A673 (cell line): ENCODE results near the gene LIPI. TPM values are rescaled to one million over a fixed set of nuclear protein-coding genes. Genes with fewer than 3 reads are reported as not detected.
"Not testable (repeated sequence)": the region's sequence is repeated elsewhere in the genome, so short reads cannot be mapped to it uniquely, and the experiment has no call there.

Source experiments
- BruUV-seq: library from RNA; stranded (reverse); fragments of 400-500 nt; replicated peaks from 2 replicates; lab custom pipeline; 2021; lab: Mats Ljungman, UMichigan
- CTCF ChIA-PET: fragments of 300-600 bp; sonication (Branson Sonifier 250); formaldehyde crosslinking; loops from one replicate; lab custom pipeline; 2022; ENCODE audit warnings: antibody characterized with exemption; lab: Charles Lee
- POLR2A ChIA-PET: fragments of 300-600 bp; sonication (Branson Sonifier 250); formaldehyde crosslinking; loops from one replicate; lab custom pipeline; 2022; ENCODE audit warnings: antibody characterized with exemption; ENCODE audit not compliant: low non-redundant PET; lab: Charles Lee
- DNase-seq: peaks from one replicate; pipeline ENCODE4 v3.0.0-alpha.2; 2015; ENCODE audit warnings: low spot score
- H3K27ac ChIP-seq: fragments of 200-600 bp; sonication (generic); 2 replicates; pipeline ENCODE4 v1.5.1; 2016; ENCODE audit warnings: mixed run types, low read depth, mild to moderate bottlenecking, mixed read lengths, antibody characterized with exemption, low read length; ENCODE audit not compliant: poor library complexity, severe bottlenecking
- H3K27me3 ChIP-seq: fragments of 200-600 bp; sonication (generic); replicated peaks from 2 replicates; pipeline ENCODE4 v1.6.1; 2017; ENCODE audit warnings: mixed run types, low read depth, mild to moderate bottlenecking, mixed read lengths, antibody characterized with exemption, low read length; ENCODE audit not compliant: insufficient read depth, poor library complexity
- H3K36me3 ChIP-seq: fragments of 200-600 bp; sonication (generic); 2 replicates; pipeline ENCODE4 v1.6.1; 2016; ENCODE audit warnings: mixed run types, mild to moderate bottlenecking, mixed read lengths, antibody characterized with exemption, low read length; ENCODE audit not compliant: insufficient read depth, poor library complexity, severe bottlenecking
- H3K4me1 ChIP-seq: fragments of 200-600 bp; sonication (generic); 2 replicates; pipeline ENCODE4 v1.6.1; 2017; ENCODE audit warnings: mixed run types, mild to moderate bottlenecking, mixed read lengths, antibody characterized with exemption, low read length; ENCODE audit not compliant: insufficient read depth, poor library complexity, severe bottlenecking
- H3K4me3 ChIP-seq: fragments of 200-600 bp; sonication (generic); 2 replicates; pipeline ENCODE4 v1.5.1; 2016; ENCODE audit warnings: low read depth, mixed run types, mild to moderate bottlenecking, mixed read lengths, low read length; ENCODE audit not compliant: poor library complexity, severe bottlenecking
- H3K9me3 ChIP-seq: fragments of 200-600 bp; sonication (generic); 2 replicates; pipeline ENCODE4 v1.6.1; 2016; ENCODE audit warnings: mixed run types, low read depth, mild to moderate bottlenecking, mixed read lengths, antibody characterized with exemption, low read length; ENCODE audit not compliant: poor library complexity, severe bottlenecking
- EZH2 ChIP-seq: fragments of 200-600 bp; sonication (generic); IDR thresholded peaks from 2 replicates; pipeline ENCODE4 v1.6.1; 2017; ENCODE audit warnings: borderline replicate concordance, low read depth, mild to moderate bottlenecking, mixed read lengths, antibody characterized with exemption, low read length; ENCODE audit not compliant: poor library complexity, severe bottlenecking
- intact Hi-C: fragments of 100-400 bp; cut with micrococcal nuclease; formaldehyde crosslinking; loops from one replicate; pipeline ENCODE4 v1.10.0; 2022; ENCODE audit not compliant: unreplicated experiment
- total RNA-seq: library from RNA; stranded (reverse); gene quantifications from 2 replicates; pipeline ENCODE4 v1.2.3, GENCODE V29; 2021
- TF ChIP-seq, protein P1 (sequence below): fragments of 300-800, 200-600 bp; sonication (generic); conservative IDR thresholded peaks from 2 replicates; pipeline ENCODE4 v1.5.1; 2017; ENCODE audit warnings: low read depth, mild to moderate bottlenecking, antibody characterized with exemption, low read length, moderate library complexity, mixed read lengths

The LIPI gene
- total RNA-seq, 1 experiment from 2014 or later = 138 TPM

DNA sequence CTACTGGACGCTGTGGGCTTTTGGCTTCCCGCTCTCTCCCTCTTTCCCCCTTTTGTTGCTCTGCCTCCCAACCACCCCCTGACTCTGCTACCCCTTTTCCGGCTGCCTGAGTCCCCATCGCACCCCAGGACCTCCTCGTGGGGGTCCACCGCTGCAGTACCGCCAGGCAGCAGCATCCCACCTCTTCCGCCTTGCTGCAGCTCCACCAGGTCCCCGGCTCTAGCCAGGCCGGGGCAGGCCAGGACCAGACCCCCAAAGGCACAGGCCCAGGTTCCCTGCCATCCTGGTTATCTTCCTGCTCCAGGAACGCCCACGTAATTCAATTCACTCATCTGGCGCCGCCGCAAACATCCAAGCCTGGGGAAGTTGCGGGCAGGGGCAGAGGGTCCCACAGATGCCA is 139.8 kb downstream of the LIPI start:
- TF ChIP-seq, protein P1, sequence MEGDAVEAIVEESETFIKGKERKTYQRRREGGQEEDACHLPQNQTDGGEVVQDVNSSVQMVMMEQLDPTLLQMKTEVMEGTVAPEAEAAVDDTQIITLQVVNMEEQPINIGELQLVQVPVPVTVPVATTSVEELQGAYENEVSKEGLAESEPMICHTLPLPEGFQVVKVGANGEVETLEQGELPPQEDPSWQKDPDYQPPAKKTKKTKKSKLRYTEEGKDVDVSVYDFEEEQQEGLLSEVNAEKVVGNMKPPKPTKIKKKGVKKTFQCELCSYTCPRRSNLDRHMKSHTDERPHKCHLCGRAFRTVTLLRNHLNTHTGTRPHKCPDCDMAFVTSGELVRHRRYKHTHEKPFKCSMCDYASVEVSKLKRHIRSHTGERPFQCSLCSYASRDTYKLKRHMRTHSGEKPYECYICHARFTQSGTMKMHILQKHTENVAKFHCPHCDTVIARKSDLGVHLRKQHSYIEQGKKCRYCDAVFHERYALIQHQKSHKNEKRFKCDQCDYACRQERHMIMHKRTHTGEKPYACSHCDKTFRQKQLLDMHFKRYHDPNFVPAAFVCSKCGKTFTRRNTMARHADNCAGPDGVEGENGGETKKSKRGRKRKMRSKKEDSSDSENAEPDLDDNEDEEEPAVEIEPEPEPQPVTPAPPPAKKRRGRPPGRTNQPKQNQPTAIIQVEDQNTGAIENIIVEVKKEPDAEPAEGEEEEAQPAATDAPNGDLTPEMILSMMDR = no peak
- no peak for TF ChIP-seq EZH2
- no peaks in the 10 kb centered on the region for H3K4me1 ChIP-seq
- H3K9me3 ChIP-seq = no peaks in the 10 kb centered on the region
- no TSS peak for BruUV-seq
- ChIA-PET CTCF (no interaction called here), POLR2A (no interaction called here)
- no peak overlapping the region for H3K27ac ChIP-seq
- H3K36me3 ChIP-seq = no peaks in the 10 kb centered on the region
- intact Hi-C loops = no loop called here
- no peak for DNase-seq
- no peak overlapping the region for H3K4me3 ChIP-seq
- H3K27me3 ChIP-seq = no peaks in the 10 kb centered on the region

DNA sequence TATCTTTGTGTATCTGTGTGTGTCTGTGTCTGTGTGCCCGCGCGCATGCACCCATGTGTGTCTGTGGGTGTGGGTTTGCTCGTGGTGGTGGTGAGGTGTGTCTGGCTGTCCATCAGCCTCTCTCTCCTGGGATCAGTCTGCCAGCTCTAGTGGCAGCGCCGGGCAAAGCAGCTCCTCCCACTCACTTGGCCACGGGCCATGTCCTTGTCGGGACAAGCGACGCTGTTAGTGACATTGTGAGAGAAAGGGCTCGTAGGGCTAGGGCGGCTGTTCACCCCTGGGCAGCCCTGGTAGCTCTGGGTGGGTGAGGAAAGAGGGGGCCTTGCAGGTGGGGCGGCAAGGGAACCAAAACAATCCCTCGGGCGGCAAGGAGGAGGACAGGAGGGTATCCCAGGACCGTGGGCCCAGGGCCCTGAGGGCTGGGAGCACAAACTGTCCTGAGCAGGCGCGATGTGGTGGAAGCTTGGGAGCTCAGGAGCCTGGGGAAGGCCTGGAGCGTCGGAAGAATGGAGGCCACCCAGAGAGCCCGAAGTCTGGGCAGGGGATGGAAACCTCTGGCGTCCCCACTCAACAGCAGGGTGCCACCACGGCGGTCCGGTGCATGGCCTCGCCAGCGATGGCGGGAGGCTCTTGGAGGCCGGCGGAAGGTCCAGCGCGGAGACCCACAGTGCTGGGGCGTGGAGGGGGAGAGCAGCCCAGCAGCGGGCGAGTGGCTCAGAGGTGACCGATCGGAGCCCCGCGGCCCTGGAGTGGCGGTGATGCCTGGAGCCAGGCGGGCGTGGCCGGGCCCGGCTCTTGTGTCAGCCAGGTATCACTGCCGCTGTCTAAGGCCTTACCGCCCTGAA is 140.5 kb downstream of the LIPI start:
- POLR2A ChIA-PET = no interaction called here
- DNase-seq = peak; percentile 25
- CTCF ChIA-PET = interaction anchor here (1.1 kb wide), 1 partner anchor 9 kb away, joined by 11 read pairs; no protein-coding TSS in a partner anchor
- H3K36me3 ChIP-seq = no peaks in the 10 kb centered on the region
- H3K4me1 ChIP-seq = no peaks in the 10 kb centered on the region
- no peak overlapping the region for H3K4me3 ChIP-seq
- H3K27me3 ChIP-seq = no peaks in the 10 kb centered on the region
- H3K9me3 ChIP-seq = no peaks in the 10 kb centered on the region
- BruUV-seq = no TSS peak
- TF ChIP-seq EZH2 = no peak
- TF ChIP-seq, protein P1 = no peak
- H3K27ac ChIP-seq = no peak overlapping the region
- intact Hi-C loops = no loop called here

DNA sequence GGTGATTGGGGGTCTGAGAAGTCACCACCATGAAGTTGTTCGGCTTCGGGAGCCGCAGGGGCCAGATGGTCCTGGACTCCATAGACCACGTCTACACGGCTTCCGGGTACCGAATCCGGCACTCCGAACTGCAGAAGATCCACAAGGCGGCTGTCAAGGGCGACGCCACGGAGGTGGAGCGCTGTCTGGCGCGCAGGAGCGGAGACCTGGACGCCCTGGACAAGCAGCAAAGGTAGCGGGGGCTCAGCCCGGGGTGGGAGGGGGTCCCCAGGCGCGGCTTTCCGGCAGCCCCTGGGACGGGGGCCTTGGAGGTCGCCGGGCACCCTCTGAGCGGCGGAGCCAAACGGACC is 146.5 kb downstream of the LIPI start:
- no peak overlapping the region for H3K4me3 ChIP-seq
- no peak for DNase-seq
- BruUV-seq = no TSS peak

DNA sequence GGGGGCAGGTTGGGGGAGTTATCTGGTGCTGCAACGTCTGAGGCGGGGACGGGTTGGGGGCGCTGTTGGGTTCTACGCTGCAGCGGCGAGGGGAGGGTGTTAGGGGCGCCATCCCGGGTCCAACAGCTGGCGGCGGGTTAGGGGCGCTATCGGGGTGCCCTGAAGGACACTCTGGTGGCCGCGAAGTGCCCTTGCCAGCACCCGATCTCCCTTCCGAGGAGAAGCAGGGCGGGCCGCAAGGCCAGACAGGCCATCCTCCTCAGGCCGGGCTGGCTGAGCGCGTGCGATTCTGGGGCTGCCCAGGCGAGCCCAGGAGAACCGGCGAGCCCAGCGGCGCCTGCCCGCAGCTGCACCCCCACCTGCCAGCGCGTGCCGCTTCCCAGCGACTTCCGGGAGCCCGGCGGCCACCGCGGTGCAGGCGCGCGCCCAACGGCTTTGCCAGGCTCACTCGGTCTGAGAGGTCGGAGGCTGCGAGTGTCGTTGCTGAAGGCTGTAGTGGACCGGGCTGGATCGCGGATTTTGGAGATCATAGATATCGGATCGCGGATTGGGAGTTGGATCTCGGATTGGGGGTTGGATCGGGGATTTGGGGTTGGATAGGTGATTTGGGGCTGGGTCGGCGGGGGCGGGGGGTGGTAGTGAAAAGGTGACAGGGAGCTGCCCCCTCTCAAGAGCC is 147.0 kb downstream of the LIPI start:
- DNase-seq, H3K27me3 ChIP-seq, intact Hi-C loops, H3K9me3 ChIP-seq, CTCF ChIA-PET, H3K4me1 ChIP-seq, BruUV-seq, H3K4me3 ChIP-seq, H3K36me3 ChIP-seq, H3K27ac ChIP-seq, POLR2A ChIA-PET: not testable (repeated sequence)

More for the DNA sequence above, 146.5 kb downstream of the LIPI start:
- no peaks in the 10 kb centered on the region for H3K4me1 ChIP-seq
- intact Hi-C loops = no loop called here
- no peaks in the 10 kb centered on the region for H3K36me3 ChIP-seq
- H3K27ac ChIP-seq = no peak overlapping the region
- TF ChIP-seq, protein P1 = no peak
- TF ChIP-seq EZH2 = no peak
- ChIA-PET POLR2A (no interaction called here), CTCF (no interaction called here)
- H3K27me3 ChIP-seq = no peaks in the 10 kb centered on the region
- no peaks in the 10 kb centered on the region for H3K9me3 ChIP-seq

DNA sequence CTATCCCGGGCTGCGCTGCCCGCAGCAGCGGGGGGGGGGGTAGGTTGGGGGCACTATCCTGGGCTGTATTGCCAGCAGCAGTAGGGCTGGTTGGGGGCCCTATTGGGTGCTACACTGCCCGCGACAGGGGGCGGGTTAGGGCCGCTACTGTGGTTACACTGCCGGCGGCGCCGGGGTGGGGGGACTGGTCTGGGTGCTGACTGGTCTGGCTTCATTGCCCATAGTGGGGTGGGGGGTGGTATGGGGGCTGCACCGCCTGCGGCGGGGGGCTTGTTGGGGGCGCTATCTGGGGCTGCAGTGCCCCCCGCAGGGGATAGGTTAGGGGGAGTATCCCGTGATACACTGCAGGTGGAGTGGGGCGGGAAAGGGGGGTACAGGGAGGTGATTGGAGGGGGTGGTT is 148.1 kb downstream of the LIPI start:
- H3K9me3 ChIP-seq, H3K36me3 ChIP-seq, BruUV-seq, H3K4me3 ChIP-seq, H3K27me3 ChIP-seq, intact Hi-C loops, CTCF ChIA-PET, H3K27ac ChIP-seq, POLR2A ChIA-PET, H3K4me1 ChIP-seq, DNase-seq: not testable (repeated sequence)
